Measurements from ENCODE around the gene RADIL. TPM values are rescaled to one million over a fixed set of nuclear protein-coding genes. Genes with fewer than 3 reads are reported as not detected.

RADIL gene
- total and polyA plus RNA-seq, 3 donors from 2014 or later, result 24.3 to 29.7 (median 25.6) TPM

DNA sequence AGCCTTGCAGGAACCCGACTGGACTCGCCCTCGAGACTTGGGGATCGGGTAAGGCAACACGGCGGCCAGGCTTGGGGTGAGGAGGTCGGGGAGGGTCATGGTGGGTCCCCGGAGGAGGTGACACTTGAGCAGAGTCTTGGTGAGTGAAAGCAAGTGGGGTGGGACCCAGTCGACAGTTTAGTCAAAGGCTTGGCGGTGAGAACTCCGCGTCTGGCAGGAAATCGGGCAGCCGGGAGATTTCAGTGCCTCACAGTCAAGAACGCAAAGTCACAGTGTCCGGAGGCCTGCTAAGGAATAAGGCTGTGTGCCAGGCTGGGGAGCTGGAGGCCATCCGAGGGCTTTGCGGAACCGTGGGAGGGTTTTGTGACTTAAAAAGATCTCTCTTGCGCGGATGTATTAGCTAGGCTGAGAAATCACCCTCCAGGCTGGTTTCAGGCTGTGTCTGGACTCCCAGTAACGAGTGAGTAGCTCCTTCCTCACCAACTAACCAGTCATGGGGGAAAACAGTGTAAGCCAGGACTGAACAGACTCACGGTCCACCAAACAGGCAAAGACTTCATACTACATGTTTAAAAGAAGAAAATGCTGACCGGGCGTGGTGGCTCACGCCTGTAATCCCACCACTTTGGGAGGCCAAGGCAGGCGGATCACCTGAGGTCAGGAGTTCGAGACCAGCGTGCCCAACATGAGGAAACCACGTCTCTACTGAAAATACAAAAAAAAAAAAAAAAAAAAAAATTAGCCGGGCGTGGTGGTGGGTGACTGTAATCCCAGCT is 107.5 kb downstream of the RADIL start:
- Histone ChIP-seq H3K27me3 (no peaks in the 10 kb centered on the region), H3K36me3 (ENCODE audit: low read depth, missing control alignments) (no peaks in the 10 kb centered on the region), H3K27ac (peak overlapping the region; percentile 94 to 98), H3K4me3 (peak overlapping the region; percentile 91 to 97), H3K9me3 (no peaks in the 10 kb centered on the region), H3K4me1 (peaks cover 27% of the 10 kb centered on the region)
- intact Hi-C loops (cut with DNase I; ENCODE audit: low total_unique reads), result no loop called here
- WGBS, 2 donors, result 16 to 23% methylated on average over 28 to 32 of the region's 32 CpGs
- DNase-seq, result peak; percentile 59
- TF ChIP-seq POLR2A (IDR thresholded peaks at IDR 0.05), result no peak
- TF ChIP-seq, protein P1, sequence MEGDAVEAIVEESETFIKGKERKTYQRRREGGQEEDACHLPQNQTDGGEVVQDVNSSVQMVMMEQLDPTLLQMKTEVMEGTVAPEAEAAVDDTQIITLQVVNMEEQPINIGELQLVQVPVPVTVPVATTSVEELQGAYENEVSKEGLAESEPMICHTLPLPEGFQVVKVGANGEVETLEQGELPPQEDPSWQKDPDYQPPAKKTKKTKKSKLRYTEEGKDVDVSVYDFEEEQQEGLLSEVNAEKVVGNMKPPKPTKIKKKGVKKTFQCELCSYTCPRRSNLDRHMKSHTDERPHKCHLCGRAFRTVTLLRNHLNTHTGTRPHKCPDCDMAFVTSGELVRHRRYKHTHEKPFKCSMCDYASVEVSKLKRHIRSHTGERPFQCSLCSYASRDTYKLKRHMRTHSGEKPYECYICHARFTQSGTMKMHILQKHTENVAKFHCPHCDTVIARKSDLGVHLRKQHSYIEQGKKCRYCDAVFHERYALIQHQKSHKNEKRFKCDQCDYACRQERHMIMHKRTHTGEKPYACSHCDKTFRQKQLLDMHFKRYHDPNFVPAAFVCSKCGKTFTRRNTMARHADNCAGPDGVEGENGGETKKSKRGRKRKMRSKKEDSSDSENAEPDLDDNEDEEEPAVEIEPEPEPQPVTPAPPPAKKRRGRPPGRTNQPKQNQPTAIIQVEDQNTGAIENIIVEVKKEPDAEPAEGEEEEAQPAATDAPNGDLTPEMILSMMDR (IDR thresholded peaks at IDR 0.05), result no peak

DNA sequence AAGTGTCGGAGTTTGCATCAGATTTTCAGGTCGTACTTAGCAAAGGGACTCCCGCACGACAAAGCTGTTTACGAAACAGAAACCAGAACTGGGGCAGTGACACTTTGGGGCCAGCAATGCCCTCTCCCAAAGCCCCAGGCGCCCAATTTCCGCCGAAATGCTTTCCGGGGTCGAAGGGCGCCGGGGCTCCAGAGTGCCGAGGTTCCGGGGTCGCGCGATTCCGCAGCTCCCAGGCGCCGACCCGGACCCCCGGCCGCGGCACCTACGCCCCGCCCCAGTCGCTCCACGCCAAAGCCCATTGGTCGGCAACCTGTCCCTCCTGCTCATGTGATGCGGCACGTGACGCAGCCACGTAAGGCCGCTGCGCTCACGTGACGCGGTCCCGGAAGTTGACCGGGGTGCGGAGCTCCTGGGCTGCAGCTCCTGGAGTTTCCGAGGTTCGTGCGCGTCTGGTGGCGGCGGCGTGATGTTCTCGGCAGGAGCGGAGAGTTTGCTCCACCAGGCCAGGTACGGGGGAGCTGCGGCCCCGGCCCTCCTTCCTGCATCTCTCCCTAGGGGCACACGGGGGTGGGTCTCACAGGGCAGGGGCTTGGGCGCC is 108.2 kb downstream of the RADIL start, which contains the start of gene AP5Z1:
Gene AP5Z1 (plus strand): TSS at position 374 of the 598 bp plus-strand sequence. CDS start 93 bp downstream, at position 467.
- peak; percentile 67 for TF ChIP-seq POLR2A (IDR thresholded peaks at IDR 0.05)
- TF ChIP-seq, protein P1 (IDR thresholded peaks at IDR 0.05), result no peak
- Histone ChIP-seq H3K4me3 (peak within 1 kb of the TSS; percentile 91 to 97), H3K9me3 (no peaks in the 10 kb centered on the region), H3K36me3 (ENCODE audit: low read depth, missing control alignments) (no peaks in the 10 kb centered on the region), H3K27me3 (no peaks in the 10 kb centered on the region), H3K4me1 (peaks cover 27% of the 10 kb centered on the region), H3K27ac (peak within 1 kb of the TSS; percentile 94 to 98)
- peak; percentile 98 for DNase-seq
- WGBS, 2 donors, result 0% methylated on average over 14 to 54 of the region's 55 CpGs
- intact Hi-C loops (cut with DNase I; ENCODE audit: low total_unique reads), result no loop called here

DNA sequence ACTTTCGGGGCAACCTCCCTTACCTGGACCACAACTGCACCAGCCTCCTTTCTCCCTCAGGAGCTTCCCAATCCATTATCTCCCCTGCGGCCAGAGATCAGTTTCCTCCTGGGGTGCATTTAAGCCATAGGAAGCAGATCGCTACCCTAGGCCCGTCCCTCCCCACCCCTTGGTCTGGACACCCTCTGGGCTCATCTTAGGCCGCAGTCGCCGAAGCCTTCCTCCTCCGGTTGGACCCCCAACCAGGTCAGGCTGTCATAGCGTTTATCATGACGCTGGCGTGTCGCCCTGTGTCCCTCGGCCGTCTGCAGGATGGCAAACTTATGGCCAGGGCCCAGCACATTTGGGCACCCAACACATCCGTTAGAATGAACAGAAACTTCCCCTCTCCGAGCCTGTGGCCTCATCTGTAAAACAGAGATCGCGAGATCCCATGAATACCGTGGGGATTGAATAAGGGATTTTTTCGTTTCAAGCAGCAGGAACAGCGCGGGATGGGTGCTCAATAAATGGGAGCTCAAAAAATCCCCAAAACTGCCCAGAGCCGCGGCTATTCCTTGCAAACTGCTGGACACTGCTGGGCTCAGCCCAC is 108.8 kb downstream of the RADIL start:
- Histone ChIP-seq H3K36me3 (ENCODE audit: low read depth, missing control alignments) (no peaks in the 10 kb centered on the region), H3K4me3 (peak overlapping the region; percentile 91 to 97), H3K27me3 (no peaks in the 10 kb centered on the region), H3K27ac (peak overlapping the region; percentile 94 to 98), H3K9me3 (no peaks in the 10 kb centered on the region), H3K4me1 (peaks cover 27% of the 10 kb centered on the region)
- no peak for DNase-seq
- intact Hi-C loops (cut with DNase I; ENCODE audit: low total_unique reads), result no loop called here
- WGBS, 2 donors, result 4 to 9% methylated on average over 24 of the region's 24 CpGs
- TF ChIP-seq, protein P1 (IDR thresholded peaks at IDR 0.05), result no peak
- TF ChIP-seq POLR2A (IDR thresholded peaks at IDR 0.05), result no peak

DNA sequence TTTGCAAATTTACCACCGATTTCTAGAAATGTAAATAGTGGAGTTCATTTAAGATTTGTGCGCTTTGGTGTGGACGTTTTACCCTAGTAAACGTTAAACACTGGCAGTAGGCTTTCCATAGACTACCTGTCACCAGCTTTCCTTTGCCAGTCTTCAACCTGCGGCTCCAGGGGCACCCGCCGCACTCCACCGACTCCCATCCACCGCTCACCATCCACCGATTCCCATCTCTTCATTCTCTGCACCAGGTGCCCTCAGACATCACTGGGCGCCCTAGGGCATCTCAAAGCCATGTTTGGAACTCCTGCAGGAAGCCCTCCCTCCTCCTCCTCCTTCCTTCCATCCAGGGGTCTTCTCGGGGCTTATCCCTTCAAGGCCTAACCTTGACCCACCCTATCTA is 109.5 kb downstream of the RADIL start:
- H3K27ac ChIP-seq, result no peak overlapping the region
- intact Hi-C loops (cut with DNase I; ENCODE audit: low total_unique reads), result no loop called here
- H3K36me3 ChIP-seq (ENCODE audit: low read depth, missing control alignments), result no peaks in the 10 kb centered on the region
- no peak for DNase-seq
- peaks cover 27% of the 10 kb centered on the region for H3K4me1 ChIP-seq
- no peak overlapping the region for H3K4me3 ChIP-seq
- 62 to 64% methylated on average over 12 of the region's 12 CpGs for WGBS, 2 donors
- TF ChIP-seq POLR2A (IDR thresholded peaks at IDR 0.05), result no peak
- TF ChIP-seq, protein P1 (IDR thresholded peaks at IDR 0.05), result no peak
- no peaks in the 10 kb centered on the region for H3K27me3 ChIP-seq
- H3K9me3 ChIP-seq, result no peaks in the 10 kb centered on the region
